ENCODE data around the gene CARD11.

DNA sequence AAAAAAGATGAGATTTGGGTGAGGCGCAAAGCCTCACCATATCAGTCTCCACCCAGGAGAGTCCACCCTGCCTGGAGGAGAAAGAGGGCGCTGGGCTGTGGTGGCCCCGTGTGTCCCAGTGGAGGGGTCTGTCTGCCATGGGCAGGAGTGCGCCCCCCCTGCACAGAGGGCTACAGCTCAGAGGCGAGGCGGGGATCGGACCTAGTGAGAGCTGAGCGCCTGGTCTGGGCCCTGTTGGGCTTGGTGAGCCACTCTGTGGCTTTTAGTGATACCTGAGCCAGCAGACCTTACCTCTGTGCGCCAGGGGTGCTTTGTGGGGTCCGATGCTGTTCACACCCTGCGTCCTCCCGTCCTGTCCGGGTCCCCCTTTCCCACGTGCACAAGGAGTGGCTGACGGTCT lies 173.7 kb downstream of the CARD11 start:
- no peak for TF ChIP-seq POLR2A (IDR thresholded peaks at IDR 0.05)
- TF ChIP-seq, protein P1, sequence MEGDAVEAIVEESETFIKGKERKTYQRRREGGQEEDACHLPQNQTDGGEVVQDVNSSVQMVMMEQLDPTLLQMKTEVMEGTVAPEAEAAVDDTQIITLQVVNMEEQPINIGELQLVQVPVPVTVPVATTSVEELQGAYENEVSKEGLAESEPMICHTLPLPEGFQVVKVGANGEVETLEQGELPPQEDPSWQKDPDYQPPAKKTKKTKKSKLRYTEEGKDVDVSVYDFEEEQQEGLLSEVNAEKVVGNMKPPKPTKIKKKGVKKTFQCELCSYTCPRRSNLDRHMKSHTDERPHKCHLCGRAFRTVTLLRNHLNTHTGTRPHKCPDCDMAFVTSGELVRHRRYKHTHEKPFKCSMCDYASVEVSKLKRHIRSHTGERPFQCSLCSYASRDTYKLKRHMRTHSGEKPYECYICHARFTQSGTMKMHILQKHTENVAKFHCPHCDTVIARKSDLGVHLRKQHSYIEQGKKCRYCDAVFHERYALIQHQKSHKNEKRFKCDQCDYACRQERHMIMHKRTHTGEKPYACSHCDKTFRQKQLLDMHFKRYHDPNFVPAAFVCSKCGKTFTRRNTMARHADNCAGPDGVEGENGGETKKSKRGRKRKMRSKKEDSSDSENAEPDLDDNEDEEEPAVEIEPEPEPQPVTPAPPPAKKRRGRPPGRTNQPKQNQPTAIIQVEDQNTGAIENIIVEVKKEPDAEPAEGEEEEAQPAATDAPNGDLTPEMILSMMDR (IDR thresholded peaks at IDR 0.05 in 8 of 11, conservative IDR thresholded peaks at IDR 0.05 in 3 of 11), result no peak
- no peak for TF ChIP-seq POLR2AphosphoS5 (IDR thresholded peaks at IDR 0.05)

Data from spleen (tissue), 7 donors.